Measurements from ENCODE around the gene MB21D2. TPM values are rescaled to one million over a fixed set of nuclear protein-coding genes. Genes with fewer than 3 reads are reported as not detected.

MB21D2 gene
- total and polyA plus RNA-seq, 4 donors, result 3.3 to 5.3 (median 4.2) TPM

DNA sequence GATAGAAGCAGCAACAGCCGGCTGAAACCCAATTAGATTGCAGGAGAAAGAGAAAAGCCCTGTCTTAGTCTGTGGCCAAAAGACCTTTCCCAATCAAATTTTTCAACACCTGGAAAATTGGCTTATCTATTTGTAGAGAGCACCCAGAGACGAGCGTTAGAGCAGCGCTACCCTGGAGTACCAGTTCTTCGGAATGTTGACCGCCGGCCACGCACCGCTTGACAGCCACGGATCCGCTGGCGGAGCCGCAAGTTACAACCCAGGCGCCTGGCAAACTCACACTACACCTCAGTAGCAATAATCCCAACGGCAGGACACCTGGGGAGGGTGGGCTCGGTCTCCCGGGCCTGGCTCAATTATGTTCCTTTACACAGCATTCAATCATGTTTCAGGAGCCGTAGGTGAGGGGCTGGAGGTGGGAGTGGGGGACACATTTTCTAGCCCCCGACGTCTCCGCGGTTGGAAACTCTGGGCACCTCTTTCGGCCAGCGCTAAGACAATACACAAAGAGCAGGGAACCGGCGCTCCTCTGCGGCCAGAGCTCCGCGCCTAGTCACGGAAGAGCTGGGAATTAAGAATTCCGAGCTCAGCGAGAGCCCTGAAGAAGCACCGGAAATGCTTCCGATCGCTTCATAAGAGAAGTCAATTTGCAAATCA lies 1.2 kb downstream of the MB21D2 start:
- peak in 1 of 2 donors; percentile 78 for DNase-seq
- Histone ChIP-seq H3K9me3 (ENCODE audit: control insufficient read depth, low read length) (no peaks in the 10 kb centered on the region), H3K4me1 (ENCODE audit: control insufficient read depth in 1 of 2, insufficient read depth in 2 of 2, low read length in 2 of 2) (peaks cover 4 to 5% of the 10 kb centered on the region in 2 donors), H3K27me3 (ENCODE audit: control insufficient read depth in 1 of 2, insufficient read depth in 2 of 2, low read length in 1 of 2) (no peaks in the 10 kb centered on the region), H3K4me3 (ENCODE audit: low read length in 2 of 2) (peak overlapping the region; percentile 55 to 91), H3K36me3 (ENCODE audit: control insufficient read depth in 1 of 2, insufficient read depth in 2 of 2, low read length in 1 of 2) (no peaks in the 10 kb centered on the region), H3K27ac (ENCODE audit: low read depth in 1 of 2, low read length in 2 of 2) (no peak overlapping the region)
- intact Hi-C loops (cut with DNase I), result loop anchor here (2.0 to 5.0 kb wide), 3 partner anchors 79 to 99 kb away; no protein-coding TSS in a partner anchor
- 0% methylated on average over 35 of the region's 35 CpGs for WGBS, 2 donors
- ATAC-seq (ENCODE audit: low FRiP score), result peak; percentile 34

DNA sequence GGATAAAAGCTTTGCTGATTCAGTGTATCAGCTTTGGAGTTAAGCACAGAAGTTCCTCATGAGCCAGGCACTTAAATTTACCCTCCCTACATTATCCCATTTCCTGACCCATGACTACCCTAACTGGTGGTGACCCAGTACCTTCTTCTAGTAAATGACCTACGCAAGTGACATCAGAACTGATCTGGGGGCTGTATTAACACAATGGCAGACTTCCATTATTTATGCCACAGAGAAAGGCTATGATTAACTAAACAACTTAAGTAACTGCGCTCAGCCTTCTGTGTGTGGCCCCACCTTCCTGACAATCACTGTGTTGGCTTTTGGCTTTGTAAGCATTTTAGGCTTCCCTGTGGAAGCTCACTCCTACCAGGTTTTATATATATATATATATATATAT lies 1.9 kb downstream of the MB21D2 start:
- Histone ChIP-seq H3K4me3 (ENCODE audit: low read length in 2 of 2) (peak overlapping the region in 1 of 2 donors; percentile 91), H3K36me3 (ENCODE audit: control insufficient read depth in 1 of 2, insufficient read depth in 2 of 2, low read length in 1 of 2) (no peaks in the 10 kb centered on the region), H3K27ac (ENCODE audit: low read depth in 1 of 2, low read length in 2 of 2) (no peak overlapping the region), H3K4me1 (ENCODE audit: control insufficient read depth in 1 of 2, insufficient read depth in 2 of 2, low read length in 2 of 2) (peaks cover 4 to 5% of the 10 kb centered on the region in 2 donors), H3K9me3 (ENCODE audit: control insufficient read depth, low read length) (no peaks in the 10 kb centered on the region), H3K27me3 (ENCODE audit: control insufficient read depth in 1 of 2, insufficient read depth in 2 of 2, low read length in 1 of 2) (no peaks in the 10 kb centered on the region)
- 82 to 89% methylated on average over 2 of the region's 2 CpGs for WGBS, 2 donors
- no peak for DNase-seq
- intact Hi-C loops (cut with DNase I), result loop anchor here (2.0 to 5.0 kb wide), 3 partner anchors 78 to 98 kb away; no protein-coding TSS in a partner anchor
- ATAC-seq (ENCODE audit: low FRiP score), result no peak

DNA sequence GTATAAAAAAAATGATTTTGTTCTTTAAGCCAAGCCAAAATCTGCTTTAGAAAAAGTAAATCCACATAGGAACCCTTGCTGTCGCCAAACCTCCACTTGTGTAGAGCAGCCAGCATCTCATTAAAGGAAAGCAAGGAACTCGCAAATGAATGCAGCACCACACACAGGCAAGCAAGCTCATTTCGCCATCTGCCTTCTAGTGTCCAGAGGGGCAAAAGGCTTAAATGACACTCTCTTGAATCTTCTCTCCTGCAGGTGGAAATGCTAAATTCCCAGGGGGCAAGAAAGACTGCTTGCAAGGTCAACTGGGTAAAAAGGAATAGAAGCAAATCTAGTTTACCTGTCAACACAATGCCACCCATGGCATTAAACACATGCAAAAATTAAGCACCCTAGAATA lies 2.4 kb downstream of the MB21D2 start:
- no peaks in the 10 kb centered on the region for H3K9me3 ChIP-seq (ENCODE audit: control insufficient read depth, low read length)
- ATAC-seq (ENCODE audit: low FRiP score), result no peak
- 36 to 49% methylated on average over 3 of the region's 3 CpGs for WGBS, 2 donors
- intact Hi-C loops (cut with DNase I), result loop anchor here in 1 of 2 donors (5.0 kb wide), 2 partner anchors 78 to 98 kb away; no protein-coding TSS in a partner anchor
- H3K27me3 ChIP-seq (ENCODE audit: control insufficient read depth in 1 of 2, insufficient read depth in 2 of 2, low read length in 1 of 2), result no peaks in the 10 kb centered on the region
- no peaks in the 10 kb centered on the region for H3K36me3 ChIP-seq (ENCODE audit: control insufficient read depth in 1 of 2, insufficient read depth in 2 of 2, low read length in 1 of 2)
- no peak for DNase-seq
- H3K4me1 ChIP-seq (ENCODE audit: control insufficient read depth in 1 of 2, insufficient read depth in 2 of 2, low read length in 2 of 2), result peaks cover 4 to 5% of the 10 kb centered on the region in 2 donors
- no peak overlapping the region for H3K27ac ChIP-seq (ENCODE audit: low read depth in 1 of 2, low read length in 2 of 2)
- no peak overlapping the region for H3K4me3 ChIP-seq (ENCODE audit: low read length in 2 of 2)

DNA sequence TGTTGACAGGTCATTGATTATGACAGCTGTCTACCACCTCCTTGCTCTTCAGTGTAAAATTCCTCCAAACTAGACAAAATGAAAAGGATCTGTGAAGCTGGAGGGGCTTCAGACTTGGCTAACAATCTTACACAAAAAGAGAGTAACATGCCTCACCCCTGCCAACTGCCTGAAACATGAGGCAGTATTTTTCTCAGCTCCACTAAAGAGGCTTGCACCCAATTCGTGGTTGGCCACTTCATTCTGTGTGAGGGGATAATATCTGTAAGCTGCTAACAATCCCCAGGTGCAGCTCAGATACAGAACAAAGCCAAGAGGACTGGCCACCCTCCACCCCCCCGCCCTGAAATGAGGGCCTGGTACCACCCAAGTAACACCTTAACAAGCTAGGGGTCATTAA lies 2.8 kb downstream of the MB21D2 start:
- WGBS, 2 donors, result 42 to 45% methylated on average over 2 of the region's 2 CpGs
- ATAC-seq (ENCODE audit: low FRiP score) (no peak), DNase-seq (no peak)
- Histone ChIP-seq H3K27me3 (ENCODE audit: control insufficient read depth in 1 of 2, insufficient read depth in 2 of 2, low read length in 1 of 2) (no peaks in the 10 kb centered on the region), H3K27ac (ENCODE audit: low read depth in 1 of 2, low read length in 2 of 2) (no peak overlapping the region), H3K4me1 (ENCODE audit: control insufficient read depth in 1 of 2, insufficient read depth in 2 of 2, low read length in 2 of 2) (peaks cover 4 to 5% of the 10 kb centered on the region in 2 donors), H3K4me3 (ENCODE audit: low read length in 2 of 2) (no peak overlapping the region), H3K36me3 (ENCODE audit: control insufficient read depth in 1 of 2, insufficient read depth in 2 of 2, low read length in 1 of 2) (no peaks in the 10 kb centered on the region), H3K9me3 (ENCODE audit: control insufficient read depth, low read length) (no peaks in the 10 kb centered on the region)
- intact Hi-C loops (cut with DNase I), result loop anchor here in 1 of 2 donors (5.0 kb wide), 2 partner anchors 78 to 98 kb away; no protein-coding TSS in a partner anchor

DNA sequence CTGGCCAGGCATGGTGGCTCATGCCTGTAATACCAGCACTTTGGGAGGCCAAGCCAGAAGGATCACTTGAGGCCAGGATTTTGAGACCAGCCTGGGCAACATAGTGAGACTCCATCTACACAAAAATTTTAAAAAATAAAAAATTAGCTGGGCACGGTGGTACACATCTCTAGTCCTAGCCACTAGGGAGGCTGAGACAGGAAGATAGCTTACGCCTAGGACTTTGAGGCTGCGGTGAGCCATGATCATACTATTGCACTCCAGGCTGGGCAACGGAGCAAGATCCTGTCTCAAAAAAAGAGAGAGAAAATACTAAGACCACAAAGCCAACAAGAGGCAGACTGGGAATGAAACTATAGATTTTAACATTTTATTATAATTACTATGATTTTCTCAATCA lies 4.1 kb downstream of the MB21D2 start:
- DNase-seq (no peak), ATAC-seq (ENCODE audit: low FRiP score) (no peak)
- WGBS, 2 donors, result 95 to 97% methylated on average over 4 of the region's 4 CpGs
- Histone ChIP-seq H3K27me3 (ENCODE audit: control insufficient read depth in 1 of 2, insufficient read depth in 2 of 2, low read length in 1 of 2) (no peaks in the 10 kb centered on the region), H3K4me1 (ENCODE audit: control insufficient read depth in 1 of 2, insufficient read depth in 2 of 2, low read length in 2 of 2) (peaks cover 2 to 4% of the 10 kb centered on the region in 2 donors), H3K4me3 (ENCODE audit: low read length in 2 of 2) (no peak overlapping the region), H3K36me3 (ENCODE audit: control insufficient read depth in 1 of 2, insufficient read depth in 2 of 2, low read length in 1 of 2) (no peaks in the 10 kb centered on the region), H3K27ac (ENCODE audit: low read depth in 1 of 2, low read length in 2 of 2) (no peak overlapping the region), H3K9me3 (ENCODE audit: control insufficient read depth, low read length) (no peaks in the 10 kb centered on the region)
- intact Hi-C loops (cut with DNase I), result no loop called here

DNA sequence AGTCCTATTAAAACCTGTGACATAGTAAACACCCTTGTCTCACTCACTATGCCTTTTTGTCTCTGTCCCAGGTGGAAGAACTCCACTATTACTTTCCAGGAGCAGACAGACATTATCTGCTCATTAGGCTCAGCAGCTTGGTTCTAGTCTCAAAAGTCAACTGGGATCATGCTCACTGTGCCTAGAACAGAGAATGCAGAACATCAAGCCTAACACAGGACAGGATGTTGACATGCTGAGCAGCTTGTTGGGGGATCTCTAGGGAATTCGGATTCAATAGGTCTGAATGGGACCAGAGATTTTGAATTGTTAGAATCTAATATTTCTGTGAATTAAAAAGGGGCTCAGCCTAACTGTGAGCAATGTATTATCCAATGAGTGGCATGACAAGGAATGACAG lies 6.4 kb downstream of the MB21D2 start:
- intact Hi-C loops (cut with DNase I), result no loop called here
- no peak for DNase-seq
- Histone ChIP-seq H3K27ac (ENCODE audit: low read depth in 1 of 2, low read length in 2 of 2) (no peak overlapping the region), H3K4me3 (ENCODE audit: low read length in 2 of 2) (no peak overlapping the region), H3K4me1 (ENCODE audit: control insufficient read depth in 1 of 2, insufficient read depth in 2 of 2, low read length in 2 of 2) (peaks cover 0 to 4% of the 10 kb centered on the region in 2 donors), H3K36me3 (ENCODE audit: control insufficient read depth in 1 of 2, insufficient read depth in 2 of 2, low read length in 1 of 2) (no peaks in the 10 kb centered on the region), H3K9me3 (ENCODE audit: control insufficient read depth, low read length) (no peaks in the 10 kb centered on the region), H3K27me3 (ENCODE audit: control insufficient read depth in 1 of 2, insufficient read depth in 2 of 2, low read length in 1 of 2) (no peaks in the 10 kb centered on the region)
- 90 to 92% methylated on average over 1 of the region's 1 CpG for WGBS, 2 donors
- ATAC-seq (ENCODE audit: low FRiP score), result no peak

DNA sequence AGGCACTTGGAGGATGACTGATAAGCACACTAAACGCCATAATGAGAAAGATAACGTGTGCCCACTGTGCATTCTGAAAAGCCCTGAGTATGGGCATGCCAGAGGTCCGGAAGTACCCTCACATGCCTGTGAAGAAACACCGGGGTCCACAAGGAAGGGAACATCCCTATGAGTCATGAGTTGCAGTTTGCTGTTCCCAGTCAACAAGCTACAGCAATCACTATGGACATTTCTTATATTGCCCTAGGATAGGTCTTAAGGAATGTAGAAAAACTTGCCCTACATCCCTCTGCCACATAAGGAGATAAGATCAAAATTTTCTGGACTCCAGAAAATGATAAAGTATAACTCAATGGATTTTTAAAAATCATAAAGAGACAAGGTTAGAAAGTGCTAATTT lies 9.9 kb downstream of the MB21D2 start:
- H3K27me3 ChIP-seq (ENCODE audit: control insufficient read depth in 1 of 2, insufficient read depth in 2 of 2, low read length in 1 of 2), result no peaks in the 10 kb centered on the region
- H3K27ac ChIP-seq (ENCODE audit: low read depth in 1 of 2, low read length in 2 of 2), result no peak overlapping the region
- WGBS, 2 donors, result 81 to 85% methylated on average over 4 of the region's 4 CpGs
- ATAC-seq (ENCODE audit: low FRiP score) (no peak), DNase-seq (no peak)
- no peaks in the 10 kb centered on the region for H3K36me3 ChIP-seq (ENCODE audit: control insufficient read depth in 1 of 2, insufficient read depth in 2 of 2, low read length in 1 of 2)
- intact Hi-C loops (cut with DNase I), result no loop called here
- H3K4me1 ChIP-seq (ENCODE audit: control insufficient read depth in 1 of 2, insufficient read depth in 2 of 2, low read length in 2 of 2), result no peaks in the 10 kb centered on the region
- H3K4me3 ChIP-seq (ENCODE audit: low read length in 2 of 2), result no peak overlapping the region
- H3K9me3 ChIP-seq (ENCODE audit: control insufficient read depth, low read length), result no peaks in the 10 kb centered on the region

DNA sequence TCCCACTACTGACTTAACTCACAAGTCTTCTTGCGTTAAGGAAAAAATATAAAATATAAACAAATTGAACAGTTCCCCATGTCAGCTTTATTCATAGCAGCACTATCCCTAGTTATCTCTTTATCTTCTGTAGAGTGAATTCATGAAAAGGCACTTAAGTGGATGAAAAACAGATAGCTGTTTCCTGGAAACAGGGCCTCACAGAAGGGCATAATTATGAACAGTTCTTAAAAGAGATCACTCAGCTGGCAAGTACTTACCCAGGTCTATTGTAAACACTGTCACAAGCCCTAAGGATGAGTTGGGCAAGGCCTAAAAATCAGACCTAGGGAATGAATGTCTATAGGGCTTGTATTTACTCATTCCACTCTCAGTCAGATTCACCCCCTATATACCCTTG lies 10.7 kb downstream of the MB21D2 start:
- Histone ChIP-seq H3K36me3 (ENCODE audit: control insufficient read depth in 1 of 2, insufficient read depth in 2 of 2, low read length in 1 of 2) (no peaks in the 10 kb centered on the region), H3K4me1 (ENCODE audit: control insufficient read depth in 1 of 2, insufficient read depth in 2 of 2, low read length in 2 of 2) (peaks cover 0 to 2% of the 10 kb centered on the region in 2 donors), H3K9me3 (ENCODE audit: control insufficient read depth, low read length) (no peaks in the 10 kb centered on the region), H3K27me3 (ENCODE audit: control insufficient read depth in 1 of 2, insufficient read depth in 2 of 2, low read length in 1 of 2) (no peaks in the 10 kb centered on the region), H3K27ac (ENCODE audit: low read depth in 1 of 2, low read length in 2 of 2) (no peak overlapping the region), H3K4me3 (ENCODE audit: low read length in 2 of 2) (no peak overlapping the region)
- ATAC-seq (ENCODE audit: low FRiP score) (no peak), DNase-seq (no peak)
- WGBS, 2 donors, result 85 to 90% methylated on average over 1 of the region's 1 CpG
- intact Hi-C loops (cut with DNase I), result no loop called here

DNA sequence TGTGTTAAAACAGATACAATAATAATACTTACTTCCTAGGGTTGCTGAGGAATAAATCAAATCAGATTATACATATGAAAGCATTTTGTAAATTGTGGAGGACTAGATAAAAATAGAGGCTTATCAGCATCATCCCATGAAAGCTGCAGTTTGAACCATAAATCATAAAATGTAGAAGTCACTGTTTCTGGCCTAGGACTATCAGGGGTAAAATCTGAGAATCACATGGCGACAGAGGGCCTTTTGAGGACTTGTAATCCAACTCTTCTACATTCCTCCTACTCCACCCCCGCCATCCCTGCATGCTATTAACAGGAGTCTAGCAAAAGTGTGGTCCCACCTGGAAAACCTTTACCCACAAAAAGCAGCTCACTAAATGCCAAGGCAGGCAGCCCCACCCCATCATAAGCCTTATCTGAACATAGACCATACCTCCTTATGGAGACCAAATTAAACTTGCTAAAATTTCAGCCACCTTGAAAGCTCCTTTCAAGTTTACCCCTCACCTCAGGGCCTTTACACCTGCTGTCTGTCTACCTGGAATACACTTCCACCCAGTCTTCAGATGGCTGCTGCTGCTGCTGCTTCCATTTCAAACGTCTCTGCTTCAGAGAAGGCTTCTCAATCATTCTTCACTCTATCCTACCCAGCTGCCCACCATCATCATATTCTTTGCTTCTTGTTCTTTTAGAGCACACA lies 11.5 kb downstream of the MB21D2 start:
- DNase-seq (no peak), ATAC-seq (ENCODE audit: low FRiP score) (no peak)
- H3K4me3 ChIP-seq (ENCODE audit: low read length in 2 of 2), result no peak overlapping the region
- peaks cover 0 to 2% of the 10 kb centered on the region in 2 donors for H3K4me1 ChIP-seq (ENCODE audit: control insufficient read depth in 1 of 2, insufficient read depth in 2 of 2, low read length in 2 of 2)
- no peak overlapping the region for H3K27ac ChIP-seq (ENCODE audit: low read depth in 1 of 2, low read length in 2 of 2)
- H3K9me3 ChIP-seq (ENCODE audit: control insufficient read depth, low read length), result no peaks in the 10 kb centered on the region
- 85% methylated on average over 3 of the region's 3 CpGs for WGBS, 2 donors
- no peaks in the 10 kb centered on the region for H3K36me3 ChIP-seq (ENCODE audit: control insufficient read depth in 1 of 2, insufficient read depth in 2 of 2, low read length in 1 of 2)
- H3K27me3 ChIP-seq (ENCODE audit: control insufficient read depth in 1 of 2, insufficient read depth in 2 of 2, low read length in 1 of 2), result no peaks in the 10 kb centered on the region
- intact Hi-C loops (cut with DNase I), result no loop called here

Measured in aorta (tissue), 5 donors.